Endothelial cell of umbilical vein (primary cell): ENCODE measurements around the gene CHST15. TPM values are rescaled to one million over a fixed set of nuclear protein-coding genes. Genes with fewer than 3 reads are reported as not detected.

Experiments
- BruUV-seq: library from RNA; stranded (reverse); fragments of 400-500 nt; replicated peaks from 2 replicates; lab custom pipeline; 2021; lab: Mats Ljungman, UMichigan
- CTCF ChIA-PET: fragments of 300-600, 350-600 bp; sonication (Branson Sonifier 250); formaldehyde crosslinking; loops from one replicate; lab custom pipeline; 2021; ENCODE audit warnings: antibody characterized with exemption, inconsistent platforms; lab: Charles Lee
- POLR2A ChIA-PET: fragments of 300-600, 350-600 bp; sonication (Branson Sonifier 250); formaldehyde crosslinking; loops from one replicate; lab custom pipeline; 2021; ENCODE audit warnings: antibody characterized with exemption, inconsistent platforms; lab: Charles Lee
- DNase-seq: peaks from one replicate; pipeline ENCODE4 v3.0.0-alpha.2; 2011; ENCODE audit warnings: low read depth, low spot score
- FAIRE-seq: peaks from 2 replicates; lab custom pipeline; 2011; peaks lifted over from hg19 to GRCh38; lab: Jason Lieb, UNC
- H2AFZ ChIP-seq: 2 replicates; pipeline ENCODE4 v1.6.0; 2012; ENCODE audit warnings: low read depth, low read length, control low read depth, inconsistent platforms
- H3K27ac ChIP-seq: 2 replicates; pipeline ENCODE4 v1.5.1; 2011; ENCODE audit warnings: low read depth, mild to moderate bottlenecking, control low read depth, low read length, moderate library complexity; ENCODE audit not compliant: insufficient read depth
- H3K27me3 ChIP-seq, 2 experiments: 2 replicates each; pipeline versions ENCODE4 v1.6.0 to v1.6.1; 2011; ENCODE audit warnings: low read length in 2 of 2, mixed read lengths in 1 of 2; ENCODE audit not compliant: control insufficient read depth in 2 of 2, insufficient read depth in 2 of 2
- H3K36me3 ChIP-seq, 2 experiments: 2 replicates in 1 of 2; 3 replicates in 1 of 2; pipeline ENCODE4 v1.5.1; 2011; ENCODE audit warnings: low read length in 2 of 2, mild to moderate bottlenecking in 1 of 2, moderate library complexity in 1 of 2; ENCODE audit not compliant: control insufficient read depth in 2 of 2, insufficient read depth in 2 of 2; ENCODE audit errors: extremely low read depth in 1 of 2
- H3K4me1 ChIP-seq: 3 replicates; pipeline ENCODE4 v1.5.1; 2011; ENCODE audit warnings: mild to moderate bottlenecking, low read length; ENCODE audit not compliant: control insufficient read depth, insufficient read depth; ENCODE audit errors: extremely low read depth
- H3K4me2 ChIP-seq: 2 replicates; pipeline ENCODE4 v1.6.1; 2011; ENCODE audit warnings: low read length, control low read depth, mixed read lengths; ENCODE audit not compliant: insufficient read depth
- H3K4me3 ChIP-seq, 3 experiments: fragments of 200-600 bp in 1 of 3; sonication (generic), shearing (Covaris generic) in 1 of 3; replicated peaks in 1 of 3; 2 replicates each; pipeline ENCODE4 v1.5.1; 2011 to 2016; ENCODE audit warnings: control low read depth in 3 of 3, low read length in 3 of 3, mild to moderate bottlenecking in 2 of 3, inconsistent platforms in 1 of 3, low read depth in 1 of 3, moderate library complexity in 1 of 3; ENCODE audit not compliant: insufficient read depth in 1 of 3
- H3K79me2 ChIP-seq: 2 replicates; pipeline ENCODE4 v1.6.0; 2012; ENCODE audit warnings: low read length, inconsistent platforms; ENCODE audit not compliant: control insufficient read depth, insufficient read depth
- H3K9ac ChIP-seq: replicated peaks from 2 replicates; pipeline ENCODE3; 2011; ENCODE audit warnings: low read length, control low read depth; ENCODE audit not compliant: insufficient read depth; ENCODE audit errors: extremely low read depth
- H3K9me1 ChIP-seq: replicated peaks from 3 replicates; pipeline ENCODE4 v1.6.0; 2011; ENCODE audit warnings: mild to moderate bottlenecking, low read length; ENCODE audit not compliant: control insufficient read depth, insufficient read depth; ENCODE audit errors: extremely low read depth
- H3K9me3 ChIP-seq: replicated peaks from 2 replicates; pipeline ENCODE4 v1.5.1; 2012; ENCODE audit warnings: low read length, inconsistent platforms; ENCODE audit not compliant: control insufficient read depth, insufficient read depth
- H4K20me1 ChIP-seq: replicated peaks from 2 replicates; pipeline ENCODE3; 2011; ENCODE audit warnings: mild to moderate bottlenecking, low read length; ENCODE audit not compliant: control insufficient read depth, insufficient read depth; ENCODE audit errors: extremely low read depth
- CTCF ChIP-seq, 2 donors: IDR thresholded peaks; 1 replicate in 1 of 2; 2 replicates in 1 of 2; pipeline ENCODE4 v1.5.1; 2011; ENCODE audit warnings: low read length in 2 of 2, mild to moderate bottlenecking in 2 of 2, moderate library complexity in 2 of 2, control low read depth in 1 of 2, inconsistent platforms in 1 of 2, low read depth in 1 of 2; ENCODE audit not compliant: insufficient read depth in 1 of 2; ENCODE audit errors: extremely low read depth in 1 of 2
- EZH2 ChIP-seq: IDR thresholded peaks from 2 replicates; pipeline ENCODE4 v1.6.1; 2012; ENCODE audit warnings: borderline replicate concordance, low read depth, mild to moderate bottlenecking, moderate library complexity, low read length, inconsistent platforms; ENCODE audit not compliant: severe bottlenecking
- FOS ChIP-seq: IDR thresholded peaks from 2 replicates; pipeline ENCODE4 v1.6.1; 2011; ENCODE audit warnings: mild to moderate bottlenecking, low read length, moderate library complexity, borderline replicate concordance; ENCODE audit not compliant: insufficient read depth
- GATA2 ChIP-seq: IDR thresholded peaks from 2 replicates; pipeline ENCODE4 v1.7.0; 2011; ENCODE audit warnings: low read depth, mild to moderate bottlenecking, moderate library complexity, mixed read lengths, low read length; ENCODE audit not compliant: insufficient read length, insufficient read depth
- JUN ChIP-seq: IDR thresholded peaks from 2 replicates; pipeline ENCODE4 v1.6.1; 2011; ENCODE audit warnings: borderline replicate concordance, low read depth; ENCODE audit not compliant: insufficient read length, insufficient read depth
- MAX ChIP-seq: IDR thresholded peaks from 2 replicates; pipeline ENCODE4 v1.6.1; 2011; ENCODE audit not compliant: insufficient read depth, insufficient read length
- MYC ChIP-seq: IDR thresholded peaks from one replicate; pipeline ENCODE4 v1.6.1; 2011; ENCODE audit warnings: mild to moderate bottlenecking, low read depth, low read length
- POLR2A ChIP-seq: IDR thresholded peaks from 2 replicates; pipeline ENCODE4 v1.6.1; 2012; ENCODE audit warnings: low read depth, mild to moderate bottlenecking, control low read depth, low read length
- POLR2AphosphoS5 ChIP-seq: IDR thresholded peaks from 2 replicates; pipeline ENCODE4 v1.6.1; 2012; ENCODE audit warnings: low read depth, mild to moderate bottlenecking, control low read depth, low read length, moderate library complexity; ENCODE audit not compliant: insufficient read depth
- dilution Hi-C: fragments of 300-500 bp; cut with MboI; formaldehyde crosslinking; loops from one replicate; pipeline ENCODE4 v1.15.0; 2019; ENCODE audit warnings: low sequenced_read_pairs; ENCODE audit not compliant: extremely low pct_ligation_motif_present
- intact Hi-C: fragments of 100-400 bp; cut with micrococcal nuclease; formaldehyde crosslinking; loops from one replicate; pipeline ENCODE4 v1.10.0; 2022
- polyA plus RNA-seq, 4 experiments: library from polyadenylated mRNA; depleted of rRNA in 3 of 4; stranded (reverse) in 3 of 4; unstranded in 1 of 4; fragments of >200 nt; gene quantifications; 2 replicates each; pipeline versions ENCODE4 v1.2.1 to v1.2.3, GENCODE V29; 2011 to 2012; ENCODE audit warnings: missing spikeins in 1 of 4
- total RNA-seq: library from RNA; stranded (reverse); gene quantifications from 2 replicates; pipeline ENCODE4 v1.2.3, GENCODE V29; 2021

Gene CHST15
- total and polyA plus RNA-seq, 2 donors (not counting 3 experiments of a cell fraction or from before 2014, with no cell fraction given): 23.1 to 29.2 TPM

- Histone ChIP-seq H3K27ac (no peak overlapping the region), H4K20me1 (no peaks in the 10 kb centered on the region), H3K79me2 (no peaks in the 10 kb centered on the region), H3K9ac (no peak overlapping the region), H2AFZ (no peak overlapping the region), H3K9me3 (no peaks in the 10 kb centered on the region), H3K4me1 (peaks cover 15% of the 10 kb centered on the region), H3K9me1 (no peaks in the 10 kb centered on the region), H3K4me2 (no peak overlapping the region), H3K27me3 (no peaks in the 10 kb centered on the region), H3K4me3 (no peak overlapping the region), H3K36me3 (no peaks in the 10 kb centered on the region)
- POLR2A ChIA-PET: no interaction called here
- CTCF ChIA-PET: interaction anchor here (1.1 to 2.3 kb wide), 4 partner anchors 10 to 282 kb away, joined by 3 to 10 read pairs (median 4); no protein-coding TSS in a partner anchor
- intact Hi-C loops: no loop called here
- TF ChIP-seq EZH2 (no peak), GATA2 (no peak), CTCF (IDR thresholded peaks at IDR 0.05; ENCODE audit: extremely low read depth in 1 of 2, insufficient read depth in 1 of 2, low read depth in 1 of 2, low read length in 2 of 2) (no peak), MAX (no peak), FOS (no peak), POLR2A (no peak), POLR2AphosphoS5 (no peak), MYC (no peak), JUN (no peak)
- BruUV-seq: no TSS peak
- dilution Hi-C loops: no loop called here
- FAIRE-seq (no peak), DNase-seq (no peak)
Measured at GRCh38 chr10:124107072-124107471, 13.7 kb upstream of the CHST15 start.
